Measurements from ENCODE around the gene YPEL5. TPM values are rescaled to one million over a fixed set of nuclear protein-coding genes. Genes with fewer than 3 reads are reported as not detected.
"Not testable (repeated sequence)": the region's sequence is repeated elsewhere in the genome, so short reads cannot be mapped to it uniquely, and the experiment has no call there.

YPEL5 gene
- polyA plus RNA-seq, 2 donors, result 45.5 to 61.5 TPM

- Histone ChIP-seq H3K27ac (ENCODE audit: low read depth in 2 of 2, low read length in 1 of 2) (no peak overlapping the region), H3K27me3 (ENCODE audit: control insufficient read depth in 1 of 2, insufficient read depth in 2 of 2, low read length in 2 of 2) (no peaks in the 10 kb centered on the region), H3K36me3 (ENCODE audit: control insufficient read depth in 2 of 2, insufficient read depth in 2 of 2, low read length in 1 of 2) (no peaks in the 10 kb centered on the region), H3K4me1 (ENCODE audit: control insufficient read depth in 2 of 2, insufficient read depth in 2 of 2, low read length in 1 of 2) (no peaks in the 10 kb centered on the region), H3K9me3 (ENCODE audit: control insufficient read depth in 2 of 2, insufficient read depth in 1 of 2, low read depth in 1 of 2, low read length in 1 of 2) (no peaks in the 10 kb centered on the region), H3K4me3 (ENCODE audit: low read depth in 1 of 2, low read length in 2 of 2) (no peak overlapping the region)
- 85 to 87% methylated on average over 5 of the region's 5 CpGs for WGBS, 2 donors
These were observed 12.2 kb upstream of the YPEL5 start for GRCh38 chr2:30134582-30134981.

- Histone ChIP-seq H3K27me3 (ENCODE audit: control insufficient read depth in 1 of 2, insufficient read depth in 2 of 2, low read length in 2 of 2) (no peaks in the 10 kb centered on the region), H3K36me3 (ENCODE audit: control insufficient read depth in 2 of 2, insufficient read depth in 2 of 2, low read length in 1 of 2) (no peaks in the 10 kb centered on the region), H3K4me1 (ENCODE audit: control insufficient read depth in 2 of 2, insufficient read depth in 2 of 2, low read length in 1 of 2) (no peaks in the 10 kb centered on the region), H3K9me3 (ENCODE audit: control insufficient read depth in 2 of 2, insufficient read depth in 1 of 2, low read depth in 1 of 2, low read length in 1 of 2) (no peaks in the 10 kb centered on the region), H3K4me3 (ENCODE audit: low read depth in 1 of 2, low read length in 2 of 2) (no peak overlapping the region), H3K27ac (ENCODE audit: low read depth in 2 of 2, low read length in 1 of 2) (no peak overlapping the region)
- WGBS, 2 donors, result 76 to 83% methylated on average over 3 of the region's 3 CpGs
These were observed 11.3 kb upstream of the YPEL5 start for GRCh38 chr2:30135541-30135940.

- no peak overlapping the region for H3K4me3 ChIP-seq (ENCODE audit: low read depth in 1 of 2, low read length in 2 of 2)
- H3K4me1 ChIP-seq (ENCODE audit: control insufficient read depth in 2 of 2, insufficient read depth in 2 of 2, low read length in 1 of 2), result no peaks in the 10 kb centered on the region
- H3K9me3 ChIP-seq (ENCODE audit: control insufficient read depth in 2 of 2, insufficient read depth in 1 of 2, low read depth in 1 of 2, low read length in 1 of 2), result no peaks in the 10 kb centered on the region
- no peaks in the 10 kb centered on the region for H3K36me3 ChIP-seq (ENCODE audit: control insufficient read depth in 2 of 2, insufficient read depth in 2 of 2, low read length in 1 of 2)
- H3K27me3 ChIP-seq (ENCODE audit: control insufficient read depth in 1 of 2, insufficient read depth in 2 of 2, low read length in 2 of 2), result no peaks in the 10 kb centered on the region
- WGBS, 2 donors, result 51 to 58% methylated on average over 10 of the region's 10 CpGs
- peak overlapping the region in 1 of 2 donors; percentile 22 for H3K27ac ChIP-seq (ENCODE audit: low read depth in 2 of 2, low read length in 1 of 2)
These were observed 9.9 kb upstream of the YPEL5 start for GRCh38 chr2:30136764-30137444.

- H3K27me3 ChIP-seq (ENCODE audit: control insufficient read depth in 1 of 2, insufficient read depth in 2 of 2, low read length in 2 of 2), result no peaks in the 10 kb centered on the region
- H3K36me3 ChIP-seq (ENCODE audit: control insufficient read depth in 2 of 2, insufficient read depth in 2 of 2, low read length in 1 of 2), result no peaks in the 10 kb centered on the region
- no peaks in the 10 kb centered on the region for H3K9me3 ChIP-seq (ENCODE audit: control insufficient read depth in 2 of 2, insufficient read depth in 1 of 2, low read depth in 1 of 2, low read length in 1 of 2)
- no peak overlapping the region for H3K4me3 ChIP-seq (ENCODE audit: low read depth in 1 of 2, low read length in 2 of 2)
- H3K4me1 ChIP-seq (ENCODE audit: control insufficient read depth in 2 of 2, insufficient read depth in 2 of 2, low read length in 1 of 2), result no peaks in the 10 kb centered on the region
- WGBS, 2 donors, result 44 to 58% methylated on average over 6 of the region's 6 CpGs
- H3K27ac ChIP-seq (ENCODE audit: low read depth in 2 of 2, low read length in 1 of 2), result peak overlapping the region in 1 of 2 donors; percentile 41
These were observed 7.5 kb upstream of the YPEL5 start for GRCh38 chr2:30139131-30139870.

- H3K27ac ChIP-seq (ENCODE audit: low read depth in 2 of 2, low read length in 1 of 2), result no peak overlapping the region
- H3K4me1 ChIP-seq (ENCODE audit: control insufficient read depth in 2 of 2, insufficient read depth in 2 of 2, low read length in 1 of 2), result no peaks in the 10 kb centered on the region
- H3K4me3 ChIP-seq (ENCODE audit: low read depth in 1 of 2, low read length in 2 of 2), result no peak overlapping the region
- no peaks in the 10 kb centered on the region for H3K27me3 ChIP-seq (ENCODE audit: control insufficient read depth in 1 of 2, insufficient read depth in 2 of 2, low read length in 2 of 2)
- no peaks in the 10 kb centered on the region for H3K36me3 ChIP-seq (ENCODE audit: control insufficient read depth in 2 of 2, insufficient read depth in 2 of 2, low read length in 1 of 2)
- H3K9me3 ChIP-seq (ENCODE audit: control insufficient read depth in 2 of 2, insufficient read depth in 1 of 2, low read depth in 1 of 2, low read length in 1 of 2), result no peaks in the 10 kb centered on the region
These were observed 5.7 kb upstream of the YPEL5 start for GRCh38 chr2:30141136-30141535.

- H3K27me3 ChIP-seq (ENCODE audit: control insufficient read depth in 1 of 2, insufficient read depth in 2 of 2, low read length in 2 of 2), result no peaks in the 10 kb centered on the region
- WGBS, 2 donors, result 81 to 91% methylated on average over 1 of the region's 1 CpG
- H3K9me3 ChIP-seq (ENCODE audit: control insufficient read depth in 2 of 2, insufficient read depth in 1 of 2, low read depth in 1 of 2, low read length in 1 of 2), result no peaks in the 10 kb centered on the region
- H3K4me3 ChIP-seq (ENCODE audit: low read depth in 1 of 2, low read length in 2 of 2), result no peak overlapping the region
- no peaks in the 10 kb centered on the region for H3K36me3 ChIP-seq (ENCODE audit: control insufficient read depth in 2 of 2, insufficient read depth in 2 of 2, low read length in 1 of 2)
- no peak overlapping the region for H3K27ac ChIP-seq (ENCODE audit: low read depth in 2 of 2, low read length in 1 of 2)
- no peaks in the 10 kb centered on the region for H3K4me1 ChIP-seq (ENCODE audit: control insufficient read depth in 2 of 2, insufficient read depth in 2 of 2, low read length in 1 of 2)
These were observed 2.5 kb upstream of the YPEL5 start for GRCh38 chr2:30144260-30144659.

GRCh38 chr2:30144951-30145350 lies 1.9 kb upstream of the YPEL5 start:
- 76 to 87% methylated on average over 3 of the region's 3 CpGs for WGBS, 2 donors
- not testable (repeated sequence) for H3K27ac ChIP-seq (ENCODE audit: low read depth in 2 of 2, low read length in 1 of 2); H3K36me3 ChIP-seq (ENCODE audit: control insufficient read depth in 2 of 2, insufficient read depth in 2 of 2, low read length in 1 of 2); H3K27me3 ChIP-seq (ENCODE audit: control insufficient read depth in 1 of 2, insufficient read depth in 2 of 2, low read length in 2 of 2); H3K4me3 ChIP-seq (ENCODE audit: low read depth in 1 of 2, low read length in 2 of 2); H3K9me3 ChIP-seq (ENCODE audit: control insufficient read depth in 2 of 2, insufficient read depth in 1 of 2, low read depth in 1 of 2, low read length in 1 of 2); H3K4me1 ChIP-seq (ENCODE audit: control insufficient read depth in 2 of 2, insufficient read depth in 2 of 2, low read length in 1 of 2)

GRCh38 chr2:30145826-30146336 lies 926 bp upstream of the YPEL5 start:
- WGBS, 2 donors, result 35 to 40% methylated on average over 8 of the region's 8 CpGs
- H3K36me3 ChIP-seq (ENCODE audit: control insufficient read depth in 2 of 2, insufficient read depth in 2 of 2, low read length in 1 of 2), result no peaks in the 10 kb centered on the region

GRCh38 chr2:30147196-30147714 lies 448 bp downstream of the YPEL5 start:
- no peaks in the 10 kb centered on the region for H3K27me3 ChIP-seq (ENCODE audit: control insufficient read depth in 1 of 2, insufficient read depth in 2 of 2, low read length in 2 of 2)
- H3K4me3 ChIP-seq (ENCODE audit: low read depth in 1 of 2, low read length in 2 of 2), result peak overlapping the region; percentile 73 to 85
- H3K9me3 ChIP-seq (ENCODE audit: control insufficient read depth in 2 of 2, insufficient read depth in 1 of 2, low read depth in 1 of 2, low read length in 1 of 2), result no peaks in the 10 kb centered on the region
- 0 to 1% methylated on average over 31 to 79 of the region's 79 CpGs for WGBS, 2 donors
- no peaks in the 10 kb centered on the region for H3K4me1 ChIP-seq (ENCODE audit: control insufficient read depth in 2 of 2, insufficient read depth in 2 of 2, low read length in 1 of 2)
- no peaks in the 10 kb centered on the region for H3K36me3 ChIP-seq (ENCODE audit: control insufficient read depth in 2 of 2, insufficient read depth in 2 of 2, low read length in 1 of 2)
- H3K27ac ChIP-seq (ENCODE audit: low read depth in 2 of 2, low read length in 1 of 2), result peak overlapping the region; percentile 99

More at GRCh38 chr2:30145826-30146336, 926 bp upstream of the YPEL5 start:
- Histone ChIP-seq H3K27me3 (ENCODE audit: control insufficient read depth in 1 of 2, insufficient read depth in 2 of 2, low read length in 2 of 2) (no peaks in the 10 kb centered on the region), H3K4me3 (ENCODE audit: low read depth in 1 of 2, low read length in 2 of 2) (peak overlapping the region; percentile 12 to 19), H3K27ac (ENCODE audit: low read depth in 2 of 2, low read length in 1 of 2) (peak overlapping the region; percentile 79 to 93), H3K4me1 (ENCODE audit: control insufficient read depth in 2 of 2, insufficient read depth in 2 of 2, low read length in 1 of 2) (no peaks in the 10 kb centered on the region), H3K9me3 (ENCODE audit: control insufficient read depth in 2 of 2, insufficient read depth in 1 of 2, low read depth in 1 of 2, low read length in 1 of 2) (no peaks in the 10 kb centered on the region)

Data from esophagus (tissue), 2 donors.